Activated naive CD4-positive, alpha-beta T cell treated with anti-CD3 and anti-CD28 coated beads for 36 hours (primary cell): Measurements from ENCODE around the gene ZNF428. TPM values are rescaled to one million over a fixed set of nuclear protein-coding genes. Genes with fewer than 3 reads are reported as not detected.

Experiments used
- CTCF ChIA-PET: fragments of 350-600 bp; sonication (Branson Sonifier 250); formaldehyde crosslinking; loops from one replicate; lab custom pipeline; 2021; ENCODE audit warnings: antibody characterized with exemption; lab: Charles Lee
- DNase-seq: peaks from one replicate; pipeline ENCODE4 v3.0.0-alpha.2; 2020
- H3K27ac Mint-ChIP-seq: one replicate; pipeline ENCODE4 v1.8.0; 2021; ENCODE audit warnings: mild to moderate bottlenecking, mixed read lengths
- H3K27me3 Mint-ChIP-seq: one replicate; pipeline ENCODE4 v1.8.0; 2021; ENCODE audit warnings: low read depth, mixed read lengths
- H3K36me3 Mint-ChIP-seq: one replicate; pipeline ENCODE4 v1.8.0; 2021; ENCODE audit warnings: low read depth, mixed read lengths
- H3K4me1 Mint-ChIP-seq: one replicate; pipeline ENCODE4 v1.8.0; 2021; ENCODE audit warnings: low read depth, mixed read lengths
- H3K4me3 Mint-ChIP-seq: one replicate; pipeline ENCODE4 v1.8.0; 2021; ENCODE audit warnings: mild to moderate bottlenecking, moderate library complexity, mixed read lengths
- H3K9me3 Mint-ChIP-seq: one replicate; pipeline ENCODE4 v1.8.0; 2021; ENCODE audit warnings: mixed read lengths
- intact Hi-C: fragments of 100-400 bp; cut with micrococcal nuclease; formaldehyde crosslinking; loops from one replicate; pipeline ENCODE4 v1.15.1; 2023
- total RNA-seq, 2 experiments: library from RNA; stranded (reverse); gene quantifications; one replicate each; pipeline ENCODE4 v1.2.3, GENCODE V29; 2021

The ZNF428 gene, protein sequence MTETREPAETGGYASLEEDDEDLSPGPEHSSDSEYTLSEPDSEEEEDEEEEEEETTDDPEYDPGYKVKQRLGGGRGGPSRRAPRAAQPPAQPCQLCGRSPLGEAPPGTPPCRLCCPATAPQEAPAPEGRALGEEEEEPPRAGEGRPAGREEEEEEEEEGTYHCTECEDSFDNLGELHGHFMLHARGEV
- total RNA-seq = 10 to 100 TPM; 11.4 to 11.8 TPM

DNA sequence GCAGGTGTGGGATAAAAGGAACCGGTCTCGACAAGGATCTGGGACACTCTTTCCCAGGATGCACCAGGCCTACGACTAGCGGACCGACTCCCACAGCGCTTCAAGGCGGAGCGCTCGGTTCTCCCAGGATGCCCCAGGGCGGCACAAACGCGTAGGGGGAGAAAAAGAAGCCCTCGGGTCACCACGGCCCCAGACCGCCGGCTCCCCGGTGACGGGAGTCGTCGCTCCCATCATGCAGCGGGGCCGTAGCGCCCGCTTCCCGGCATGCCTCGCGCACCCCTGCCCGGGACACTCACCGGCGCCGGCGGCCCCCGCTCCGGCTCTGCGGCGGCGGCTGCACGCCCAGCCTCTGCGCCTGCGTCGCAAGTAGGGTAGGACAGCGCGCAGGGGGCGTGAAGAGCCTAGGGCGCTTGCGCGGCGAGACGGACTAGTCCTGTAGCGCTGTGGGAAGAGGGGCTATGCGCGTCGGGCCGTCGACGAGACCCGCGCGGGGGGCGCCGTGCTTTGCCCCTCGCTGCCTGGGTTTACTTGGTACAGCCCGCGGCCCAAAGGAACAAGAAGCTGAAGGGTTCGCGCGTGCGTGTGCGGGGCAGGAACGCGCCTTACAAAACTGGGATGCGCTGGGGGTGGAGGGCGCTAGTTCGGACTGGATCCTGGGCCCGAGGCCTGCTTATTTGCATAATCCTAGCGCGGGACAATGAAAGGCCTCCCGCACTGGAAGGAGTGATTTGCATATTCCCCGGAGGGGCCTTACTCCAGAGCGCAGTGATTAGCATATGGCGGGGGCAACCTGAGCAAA, at the start of gene ZNF428:
Gene ZNF428 (minus strand): TSS at position 368 of the 799 bp plus-strand sequence. CDS start 5,325 bp downstream, outside the sequence.
- CTCF ChIA-PET = no interaction called here
- intact Hi-C loops = loop anchor here (1.0 to 10.0 kb wide), 5 partner anchors 23 to 175 kb away; partner anchors contain the start of genes IRGQ, PINLYP, SMG9 and XRCC1
- Mint-ChIP-seq H3K27me3 (no peaks in the 10 kb centered on the region), H3K4me3 (peak within 1 kb of the TSS; percentile 94), H3K4me1 (peaks cover 19% of the 10 kb centered on the region), H3K36me3 (no peaks in the 10 kb centered on the region), H3K27ac (peak within 1 kb of the TSS; percentile 96), H3K9me3 (no peaks in the 10 kb centered on the region)
- peak; percentile 90 for DNase-seq

- H3K27me3 Mint-ChIP-seq = no peaks in the 10 kb centered on the region
- intact Hi-C loops = loop anchor here (1.0 to 5.0 kb wide), 14 partner anchors 28 to 204 kb away; partner anchors contain the start of genes IRGQ, PHLDB3, SMG9 and ZNF283
- CTCF ChIA-PET = interaction anchor here (0.6 to 1.9 kb wide), 32 partner anchors 9 to 241 kb away, joined by 3 to 11 read pairs (median 4); no protein-coding TSS in a partner anchor
- peak overlapping the region; percentile 82 for H3K4me3 Mint-ChIP-seq
- H3K4me1 Mint-ChIP-seq = peaks cover 50% of the 10 kb centered on the region
- no peaks in the 10 kb centered on the region for H3K9me3 Mint-ChIP-seq
- DNase-seq = no peak
- H3K27ac Mint-ChIP-seq = peak overlapping the region; percentile 77
- H3K36me3 Mint-ChIP-seq = no peaks in the 10 kb centered on the region
These were observed 49.1 kb upstream of the ZNF428 start for GRCh38 chr19:43668406-43669109.

GRCh38 chr19:43667876-43668405, 48.5 kb upstream of the ZNF428 start:
- peak overlapping the region; percentile 82 for H3K4me3 Mint-ChIP-seq
- CTCF ChIA-PET = interaction anchor here (0.6 to 1.9 kb wide), 30 partner anchors 10 to 241 kb away, joined by 3 to 11 read pairs (median 4); no protein-coding TSS in a partner anchor
- no peaks in the 10 kb centered on the region for H3K9me3 Mint-ChIP-seq
- no peaks in the 10 kb centered on the region for H3K27me3 Mint-ChIP-seq
- intact Hi-C loops = loop anchor here (1.0 to 5.0 kb wide), 14 partner anchors 27 to 204 kb away; partner anchors contain the start of genes IRGQ, PHLDB3, SMG9 and ZNF283
- peaks cover 50% of the 10 kb centered on the region for H3K4me1 Mint-ChIP-seq
- H3K36me3 Mint-ChIP-seq = no peaks in the 10 kb centered on the region
- peak overlapping the region; percentile 77 for H3K27ac Mint-ChIP-seq
- peak; percentile 99 for DNase-seq

DNA sequence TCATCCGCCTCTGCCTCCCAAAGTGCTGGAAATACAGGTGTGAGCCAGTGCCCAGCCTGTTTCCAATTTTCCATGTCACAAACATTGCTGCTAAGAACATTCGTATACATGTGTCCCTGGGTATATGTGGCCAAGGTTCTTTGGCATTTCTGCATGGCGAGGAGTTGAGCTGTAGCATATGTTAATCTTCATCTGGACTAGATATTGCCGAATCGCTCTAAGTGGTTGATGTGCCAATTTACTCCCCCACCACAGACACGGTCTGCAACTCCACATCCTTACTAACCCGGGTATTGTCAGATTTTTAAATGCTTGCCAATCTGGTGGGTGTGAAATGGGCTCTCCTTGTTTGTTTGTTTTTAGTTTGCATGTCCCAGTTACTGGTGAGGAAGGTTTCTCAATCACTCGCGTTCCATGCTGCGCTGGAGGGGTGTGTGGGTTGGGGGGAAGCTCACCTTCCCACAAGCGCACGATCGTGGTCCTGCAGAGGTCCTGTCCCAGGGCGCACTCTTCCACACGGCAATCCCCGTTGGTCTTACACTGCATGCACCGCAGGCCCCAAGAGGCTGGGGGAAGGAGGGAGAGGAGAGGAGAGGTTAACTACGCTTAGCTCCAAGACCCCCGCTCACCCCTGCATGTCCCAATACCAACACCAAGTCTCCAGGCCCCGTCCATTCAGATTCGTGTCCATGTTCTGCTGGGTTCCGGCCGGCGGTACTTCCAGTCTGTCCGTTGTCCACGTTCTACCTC, 47.9 kb upstream of the ZNF428 start:
- CTCF ChIA-PET = interaction anchor here (1.3 to 1.9 kb wide), 3 partner anchors 73 to 148 kb away, joined by 4 to 6 read pairs (median 5); no protein-coding TSS in a partner anchor

GRCh38 chr19:43664018-43664417, 44.6 kb upstream of the ZNF428 start:
- Mint-ChIP-seq H3K4me3 (no peak overlapping the region), H3K4me1 (peaks cover 39% of the 10 kb centered on the region), H3K9me3 (peaks cover 5% of the 10 kb centered on the region), H3K27ac (peak overlapping the region; percentile 26), H3K36me3 (peaks cover 6% of the 10 kb centered on the region), H3K27me3 (no peaks in the 10 kb centered on the region)
- CTCF ChIA-PET = no interaction called here
- peak; percentile 70 for DNase-seq
- intact Hi-C loops = no loop called here

More for the DNA sequence above, 47.9 kb upstream of the ZNF428 start:
- no peaks in the 10 kb centered on the region for H3K9me3 Mint-ChIP-seq
- H3K27me3 Mint-ChIP-seq = no peaks in the 10 kb centered on the region
- peak overlapping the region; percentile 77 for H3K27ac Mint-ChIP-seq
- peaks cover 1% of the 10 kb centered on the region for H3K36me3 Mint-ChIP-seq
- H3K4me1 Mint-ChIP-seq = peaks cover 52% of the 10 kb centered on the region
- intact Hi-C loops = loop anchor here (5.0 kb wide), 1 partner anchor 55 kb away; no protein-coding TSS in a partner anchor
- DNase-seq = no peak
- peak overlapping the region; percentile 82 for H3K4me3 Mint-ChIP-seq

DNA sequence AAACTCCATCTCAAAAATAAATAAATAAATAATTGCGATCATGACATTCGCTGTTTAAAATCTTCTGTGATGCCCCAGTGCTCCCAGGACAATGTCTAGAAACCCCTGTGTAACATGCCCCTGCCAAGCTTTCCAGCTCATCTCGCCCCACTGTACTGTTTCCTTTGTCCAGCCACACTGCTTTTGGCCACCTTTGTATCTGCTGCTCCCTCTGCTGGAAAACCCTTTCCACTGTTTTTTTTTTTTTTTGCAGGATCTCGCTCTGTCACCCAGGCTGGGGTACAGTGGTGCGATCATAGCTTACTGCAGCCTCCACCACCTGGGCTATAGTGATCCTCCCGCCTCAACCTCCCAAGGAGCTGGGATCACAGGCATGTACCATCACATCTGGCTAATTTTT, 43.1 kb upstream of the ZNF428 start:
- no peak overlapping the region for H3K27ac Mint-ChIP-seq
- CTCF ChIA-PET = interaction anchor here (0.6 to 1.2 kb wide), 5 partner anchors 10 to 215 kb away, joined by 3 to 4 read pairs (median 4); no protein-coding TSS in a partner anchor
- DNase-seq = no peak
- H3K36me3 Mint-ChIP-seq = peaks cover 14% of the 10 kb centered on the region
- intact Hi-C loops = no loop called here
- peaks cover 26% of the 10 kb centered on the region for H3K4me1 Mint-ChIP-seq
- H3K9me3 Mint-ChIP-seq = peaks cover 14% of the 10 kb centered on the region
- no peaks in the 10 kb centered on the region for H3K27me3 Mint-ChIP-seq
- no peak overlapping the region for H3K4me3 Mint-ChIP-seq

DNA sequence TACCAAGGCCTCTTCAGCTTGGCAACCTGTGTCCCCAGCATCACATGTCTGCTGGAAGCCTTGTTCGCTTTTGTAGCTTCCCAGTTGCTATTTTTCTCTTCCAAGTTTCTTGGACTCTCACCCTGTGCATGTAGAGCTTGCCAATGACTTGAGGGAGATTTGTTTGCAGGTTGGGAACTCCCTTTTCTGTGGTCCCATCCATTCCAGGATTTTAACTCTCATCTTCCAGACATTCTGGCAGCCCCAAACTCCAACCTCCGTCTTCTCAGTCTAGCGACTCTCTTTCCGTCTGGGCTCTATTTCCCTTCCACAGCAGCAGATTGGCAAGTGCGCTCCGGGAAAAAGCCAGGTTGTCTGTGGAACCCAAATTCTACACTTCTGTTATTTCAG, 41.5 kb upstream of the ZNF428 start:
- Mint-ChIP-seq H3K4me3 (no peak overlapping the region), H3K36me3 (peaks cover 18% of the 10 kb centered on the region), H3K9me3 (peaks cover 14% of the 10 kb centered on the region), H3K4me1 (peaks cover 20% of the 10 kb centered on the region), H3K27ac (no peak overlapping the region), H3K27me3 (no peaks in the 10 kb centered on the region)
- intact Hi-C loops = no loop called here
- no peak for DNase-seq
- CTCF ChIA-PET = no interaction called here

DNA sequence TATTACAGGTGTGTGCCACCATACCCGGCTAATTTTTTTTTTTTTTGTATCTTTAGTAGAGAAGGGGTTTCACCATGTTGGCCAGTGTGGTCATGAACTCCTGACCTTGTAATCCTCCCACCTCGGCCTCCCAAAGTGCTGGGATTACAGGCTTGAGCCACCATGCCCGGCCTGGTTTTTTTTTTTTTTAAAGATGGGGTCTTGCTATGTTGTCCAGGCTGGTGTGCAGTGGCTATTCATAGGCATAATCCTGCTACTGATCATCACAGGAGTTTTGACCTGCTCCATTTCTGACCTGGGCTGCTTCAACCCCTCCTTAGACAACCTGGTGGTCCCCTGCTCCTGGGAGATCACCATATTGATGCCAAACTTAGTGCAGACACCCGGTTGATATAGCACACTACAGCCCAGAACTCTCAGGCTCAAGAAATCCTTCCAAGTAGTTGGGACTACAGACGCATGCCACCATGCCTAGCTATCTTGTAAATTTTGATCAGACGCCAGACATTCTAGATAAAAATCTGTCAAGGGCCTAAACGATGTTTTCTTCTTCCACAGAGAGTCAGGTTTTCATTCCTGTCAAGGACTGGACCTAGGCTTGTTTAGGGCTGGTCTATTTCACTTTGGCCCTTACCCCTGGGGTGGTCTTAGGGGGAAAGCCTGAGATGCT, 41.0 kb upstream of the ZNF428 start:
- no peak overlapping the region for H3K4me3 Mint-ChIP-seq
- intact Hi-C loops = no loop called here

DNA sequence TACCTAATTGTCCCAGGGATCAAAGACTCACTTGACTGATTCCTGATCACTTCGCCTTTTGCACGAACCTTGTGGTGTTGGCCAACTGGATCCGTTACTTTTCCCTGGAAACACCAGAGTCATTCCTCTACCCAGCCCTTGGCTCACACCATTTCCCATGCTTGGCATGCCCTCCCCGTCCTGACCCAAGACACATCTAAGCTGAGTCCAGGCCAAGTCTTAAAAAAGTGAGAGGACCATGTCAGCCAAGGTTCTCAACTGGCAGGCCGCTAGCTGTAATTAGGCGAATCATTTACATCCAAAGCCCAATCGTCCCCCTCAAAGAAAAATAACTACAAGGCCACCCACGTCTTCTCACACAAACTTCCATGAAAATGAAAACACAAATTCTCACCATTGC, 39.1 kb upstream of the ZNF428 start:
- H3K4me3 Mint-ChIP-seq = no peak overlapping the region
- no peak for DNase-seq
- peaks cover 27% of the 10 kb centered on the region for H3K36me3 Mint-ChIP-seq
- H3K4me1 Mint-ChIP-seq = peaks cover 2% of the 10 kb centered on the region
- peaks cover 17% of the 10 kb centered on the region for H3K9me3 Mint-ChIP-seq
- no peak overlapping the region for H3K27ac Mint-ChIP-seq
- intact Hi-C loops = no loop called here
- no peaks in the 10 kb centered on the region for H3K27me3 Mint-ChIP-seq
- CTCF ChIA-PET = no interaction called here

More for the DNA sequence above, 41.0 kb upstream of the ZNF428 start:
- no peak overlapping the region for H3K27ac Mint-ChIP-seq
- CTCF ChIA-PET = no interaction called here
- H3K4me1 Mint-ChIP-seq = peaks cover 20% of the 10 kb centered on the region
- no peaks in the 10 kb centered on the region for H3K27me3 Mint-ChIP-seq
- DNase-seq = no peak
- peaks cover 17% of the 10 kb centered on the region for H3K9me3 Mint-ChIP-seq
- H3K36me3 Mint-ChIP-seq = peaks cover 22% of the 10 kb centered on the region

DNA sequence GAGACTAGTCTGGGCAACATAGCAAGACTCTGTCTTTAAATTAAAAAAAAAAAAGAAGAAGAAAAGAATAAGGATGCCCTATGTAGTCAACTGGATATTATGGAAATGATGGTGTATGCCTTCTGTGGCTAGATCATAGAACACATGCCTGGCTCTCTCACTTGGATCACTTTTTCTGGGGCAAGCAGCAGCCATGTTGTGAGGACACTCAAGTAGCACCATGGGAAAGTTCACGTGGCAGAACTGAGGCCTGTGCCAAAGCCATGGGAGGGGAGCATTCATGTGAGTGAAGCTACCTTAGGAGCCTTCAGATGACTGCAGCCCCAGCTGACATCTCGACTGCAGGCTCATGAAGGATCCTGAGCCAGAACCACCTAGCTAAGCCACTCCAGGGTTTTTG, 38.6 kb upstream of the ZNF428 start:
- CTCF ChIA-PET = no interaction called here
- intact Hi-C loops = no loop called here
- Mint-ChIP-seq H3K27me3 (no peaks in the 10 kb centered on the region), H3K9me3 (peaks cover 17% of the 10 kb centered on the region), H3K27ac (no peak overlapping the region), H3K4me3 (no peak overlapping the region), H3K4me1 (peaks cover 2% of the 10 kb centered on the region), H3K36me3 (peaks cover 27% of the 10 kb centered on the region)
- no peak for DNase-seq

DNA sequence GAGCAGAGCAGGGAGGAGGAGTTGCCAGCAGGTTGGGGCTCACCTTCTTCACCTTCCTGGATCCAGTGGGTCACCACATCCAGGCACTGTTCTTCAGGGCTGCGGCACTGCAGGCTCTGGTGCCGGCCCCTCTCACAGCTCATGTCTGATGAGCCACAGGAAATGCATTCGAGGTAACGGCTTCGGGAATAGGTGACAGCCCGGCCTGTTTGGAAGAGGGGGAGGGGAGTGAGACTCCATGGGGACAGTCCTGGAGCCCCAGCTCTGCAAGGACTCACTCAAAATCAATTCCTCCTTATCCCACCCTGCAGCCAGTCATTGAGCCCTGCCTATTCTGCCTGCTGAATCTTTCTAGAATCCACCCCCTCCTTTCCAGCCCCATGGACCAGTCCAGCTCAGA, 37.0 kb upstream of the ZNF428 start:
- DNase-seq = no peak
- H3K27me3 Mint-ChIP-seq = no peaks in the 10 kb centered on the region
- peaks cover 26% of the 10 kb centered on the region for H3K36me3 Mint-ChIP-seq
- peaks cover 17% of the 10 kb centered on the region for H3K9me3 Mint-ChIP-seq
- H3K4me3 Mint-ChIP-seq = no peak overlapping the region
- no peak overlapping the region for H3K27ac Mint-ChIP-seq
- H3K4me1 Mint-ChIP-seq = no peaks in the 10 kb centered on the region
- CTCF ChIA-PET = no interaction called here
- intact Hi-C loops = no loop called here
